Stimulated activated CD8-positive, alpha-beta memory T cell treated with anti-CD3 and anti-CD28 coated beads, Interleukin-4, amount 100 ng/mL, for 48 hours (primary cell): ENCODE measurements around the gene CACNA1H.
"Not testable (repeated sequence)": the region's sequence is repeated elsewhere in the genome, so short reads cannot be mapped to it uniquely, and the experiment has no call there.

ENCODE experiments used
- DNase-seq: peaks from one replicate; pipeline ENCODE4 v3.0.0-alpha.2; 2020

The CACNA1H gene

DNA sequence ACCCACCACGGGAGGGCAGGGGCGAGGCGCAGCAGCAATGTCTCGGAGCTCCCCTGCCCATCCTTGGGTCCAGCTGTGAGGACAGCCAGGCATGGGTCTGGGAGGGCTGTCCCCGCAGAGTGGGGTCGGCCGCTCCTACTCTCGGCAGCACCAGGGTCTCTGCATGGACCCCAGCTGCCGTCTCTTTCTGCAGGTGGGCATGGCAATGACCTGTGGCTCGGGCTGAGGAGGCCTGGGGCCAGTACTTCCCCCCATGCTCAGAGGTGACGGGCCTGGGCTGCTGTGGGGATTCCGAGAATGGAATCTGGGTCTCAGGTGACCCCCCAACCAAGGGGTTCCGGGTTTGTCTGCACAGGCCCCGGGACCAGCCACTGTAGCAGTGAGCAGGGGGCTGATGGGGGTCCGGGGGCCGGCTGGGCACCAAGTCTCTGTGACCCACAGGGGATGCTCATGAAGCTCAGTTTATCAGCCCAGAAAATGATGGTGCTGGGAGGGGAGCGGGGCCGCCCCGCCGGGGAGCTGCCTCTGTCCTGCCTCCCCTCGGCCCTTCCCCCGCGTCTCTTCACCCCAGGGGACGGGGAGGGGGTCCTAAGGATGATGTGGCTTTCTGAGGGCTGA lies 23.5 kb downstream of the CACNA1H start:
- DNase-seq = no peak

DNA sequence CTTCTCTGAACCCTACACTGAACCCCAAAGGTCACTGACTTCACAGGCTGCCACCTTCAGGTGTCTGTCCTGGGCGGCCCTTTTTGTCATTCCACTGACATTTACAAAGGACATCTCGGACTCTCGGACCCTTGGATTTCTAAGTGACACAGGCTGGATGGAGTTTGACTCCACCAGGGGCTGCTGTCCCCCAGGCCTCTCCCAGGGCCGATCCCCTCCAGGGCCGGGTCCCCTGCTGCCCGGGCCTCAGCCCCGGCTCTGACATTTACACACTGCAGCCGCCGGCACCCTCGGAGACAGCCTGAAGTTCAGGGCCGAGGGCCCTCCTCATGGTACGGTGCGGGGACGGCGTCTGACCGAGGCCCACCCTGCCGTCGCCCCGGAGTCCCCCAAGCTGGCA lies 24.1 kb downstream of the CACNA1H start:
- DNase-seq = no peak

DNA sequence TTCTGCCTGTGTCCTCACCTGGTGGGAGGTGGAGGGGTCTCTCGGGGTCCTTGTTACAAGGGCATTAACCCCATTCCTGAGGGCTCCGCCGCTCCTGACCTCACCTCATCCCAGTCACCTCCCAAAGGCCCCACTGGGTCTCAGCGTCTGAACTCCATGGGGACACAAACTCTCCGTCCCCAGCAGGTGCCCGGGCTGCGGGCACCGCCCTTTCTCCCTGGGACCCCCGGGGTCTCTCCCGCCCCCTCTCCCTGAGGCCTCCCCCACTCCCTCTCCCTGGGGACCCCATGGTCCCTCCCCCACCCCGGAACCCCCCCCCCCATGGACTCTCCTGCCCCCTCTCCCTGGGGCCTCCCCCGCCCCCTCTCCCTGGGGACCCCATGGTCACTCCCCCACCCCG lies 24.8 kb downstream of the CACNA1H start:
- no peak for DNase-seq

DNA sequence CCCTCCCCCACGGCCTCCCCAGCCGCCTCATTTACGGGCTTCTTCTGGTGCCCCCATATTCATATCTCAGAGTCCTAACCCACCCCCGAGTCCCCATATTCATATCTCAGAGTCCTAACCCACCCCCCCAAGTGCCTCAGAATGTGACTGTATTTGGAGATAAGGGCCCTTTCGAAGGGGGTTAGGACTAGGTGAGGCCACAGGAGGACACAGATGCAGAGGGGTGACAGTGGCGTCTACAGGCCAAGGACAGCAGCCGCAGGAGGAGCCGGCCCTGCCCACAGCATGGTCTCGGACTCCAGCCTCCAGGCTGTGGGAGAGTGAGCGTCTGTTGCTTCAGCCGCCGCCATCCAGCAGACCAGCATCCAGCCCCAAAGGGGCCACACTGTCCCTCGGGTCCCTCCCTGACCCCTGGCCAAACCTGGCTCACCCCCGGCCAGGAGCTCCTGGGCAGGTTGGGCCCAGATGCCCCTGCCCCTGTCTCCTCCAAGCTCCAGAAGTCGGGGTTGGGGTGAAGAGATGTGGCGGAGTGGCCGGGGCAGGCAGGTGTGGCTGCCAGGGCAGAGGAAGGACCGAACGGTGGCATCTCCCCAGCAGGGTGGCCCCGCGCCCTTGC lies 25.5 kb downstream of the CACNA1H start:
- DNase-seq = no peak

DNA sequence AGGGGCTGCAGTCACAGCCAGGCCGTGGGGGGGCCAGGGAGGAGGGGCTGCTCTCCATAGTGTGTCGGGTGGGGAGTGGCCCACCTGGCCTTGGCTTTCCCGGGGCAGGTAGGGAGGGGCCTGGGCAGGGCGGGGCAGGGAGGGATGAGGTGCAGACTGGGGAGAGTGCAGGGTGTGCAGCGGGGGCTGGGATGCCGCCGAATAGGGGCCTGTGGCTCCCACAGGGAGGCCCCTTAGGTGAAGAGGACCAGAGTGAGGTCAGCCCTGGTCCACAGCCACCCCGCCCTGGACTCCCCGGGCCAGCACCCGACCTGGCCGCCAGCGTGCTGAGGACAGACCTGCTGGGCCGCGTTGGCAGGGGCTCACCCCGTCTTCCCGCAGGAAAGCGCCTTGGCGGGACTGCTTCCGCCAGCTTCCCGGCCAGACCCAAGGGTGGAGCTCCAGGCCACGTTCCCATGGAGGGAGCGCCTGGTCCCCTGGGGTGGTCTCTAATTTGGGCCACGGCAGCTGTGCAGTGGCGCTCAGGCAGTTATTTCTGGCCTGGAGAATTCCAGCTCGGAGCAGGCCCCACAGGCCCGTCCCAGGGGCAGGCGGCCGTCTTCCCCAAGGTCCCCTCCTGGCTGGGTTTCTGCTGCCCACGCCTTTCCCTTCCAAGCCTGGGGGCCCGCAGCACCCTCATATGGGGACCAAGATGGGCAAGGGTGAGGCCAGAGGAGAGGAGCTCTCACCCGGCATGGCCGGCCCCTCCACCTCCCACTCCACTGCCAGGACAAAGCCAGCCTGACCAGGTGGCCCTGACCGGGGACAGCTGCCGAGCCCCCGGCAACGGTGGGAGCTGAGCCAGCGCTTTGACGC lies 27.9 kb downstream of the CACNA1H start:
- DNase-seq = no peak

DNA sequence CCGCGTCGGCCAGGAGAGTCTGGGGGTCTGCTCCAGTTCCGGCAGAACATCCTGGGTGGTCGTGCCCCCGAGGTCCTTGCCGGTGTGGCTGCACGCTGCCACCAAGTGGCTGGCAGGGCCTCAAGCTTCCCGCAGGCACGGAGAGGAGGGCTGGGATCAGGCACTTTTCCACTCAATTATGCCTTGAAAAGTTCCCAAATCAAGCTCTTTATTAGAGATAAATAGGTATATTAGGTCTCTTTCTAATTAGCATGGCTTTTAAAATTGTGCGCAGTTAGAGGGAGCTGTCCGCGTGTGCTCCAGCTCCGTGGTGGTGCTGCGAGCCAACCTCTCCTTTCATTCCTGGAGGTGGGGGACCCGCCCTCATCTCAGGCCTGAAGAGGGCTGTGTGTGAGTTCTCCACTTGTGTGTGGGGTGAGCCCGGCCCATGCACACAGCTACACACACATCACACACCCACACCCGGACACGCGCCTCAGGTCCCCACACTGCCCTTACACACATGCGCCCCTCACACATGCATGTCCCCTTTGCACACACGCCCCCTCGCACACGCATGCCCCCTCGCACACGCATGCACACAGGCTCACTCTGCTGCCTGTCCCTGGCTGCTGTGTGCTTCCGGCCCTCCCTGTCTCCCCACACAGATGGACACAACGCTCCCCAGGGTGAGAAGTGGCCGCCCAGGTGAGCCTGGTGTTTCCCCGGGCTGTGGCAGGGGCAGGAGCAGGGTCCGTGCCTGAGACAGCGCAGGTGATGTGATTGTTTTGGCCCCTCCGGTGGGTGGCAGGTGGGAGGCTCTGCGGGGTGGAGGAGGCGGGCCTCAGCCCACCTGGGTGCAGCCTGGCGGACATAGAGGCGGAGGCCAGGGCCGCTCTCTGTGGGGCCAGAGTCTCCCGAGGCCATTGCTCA lies 28.8 kb downstream of the CACNA1H start:
- no peak for DNase-seq

DNA sequence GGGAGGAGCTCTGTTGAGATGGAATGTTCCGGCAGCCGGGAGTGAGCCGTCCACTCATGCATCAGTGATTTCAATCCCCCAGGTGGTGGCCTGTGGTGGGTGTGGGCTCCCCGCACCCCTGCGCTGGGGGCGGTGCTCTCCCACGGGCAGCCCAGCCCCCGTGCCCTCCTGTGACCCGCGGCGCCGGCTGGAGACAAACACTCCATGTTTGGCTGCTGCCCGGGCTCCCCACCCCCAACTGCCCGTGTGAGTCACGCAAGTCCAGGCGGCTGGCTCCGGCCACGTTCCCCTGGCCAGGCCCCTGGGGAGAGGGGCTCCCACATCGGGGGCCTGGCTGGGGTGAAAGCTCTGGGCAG lies 29.4 kb downstream of the CACNA1H start:
- DNase-seq = no peak

DNA sequence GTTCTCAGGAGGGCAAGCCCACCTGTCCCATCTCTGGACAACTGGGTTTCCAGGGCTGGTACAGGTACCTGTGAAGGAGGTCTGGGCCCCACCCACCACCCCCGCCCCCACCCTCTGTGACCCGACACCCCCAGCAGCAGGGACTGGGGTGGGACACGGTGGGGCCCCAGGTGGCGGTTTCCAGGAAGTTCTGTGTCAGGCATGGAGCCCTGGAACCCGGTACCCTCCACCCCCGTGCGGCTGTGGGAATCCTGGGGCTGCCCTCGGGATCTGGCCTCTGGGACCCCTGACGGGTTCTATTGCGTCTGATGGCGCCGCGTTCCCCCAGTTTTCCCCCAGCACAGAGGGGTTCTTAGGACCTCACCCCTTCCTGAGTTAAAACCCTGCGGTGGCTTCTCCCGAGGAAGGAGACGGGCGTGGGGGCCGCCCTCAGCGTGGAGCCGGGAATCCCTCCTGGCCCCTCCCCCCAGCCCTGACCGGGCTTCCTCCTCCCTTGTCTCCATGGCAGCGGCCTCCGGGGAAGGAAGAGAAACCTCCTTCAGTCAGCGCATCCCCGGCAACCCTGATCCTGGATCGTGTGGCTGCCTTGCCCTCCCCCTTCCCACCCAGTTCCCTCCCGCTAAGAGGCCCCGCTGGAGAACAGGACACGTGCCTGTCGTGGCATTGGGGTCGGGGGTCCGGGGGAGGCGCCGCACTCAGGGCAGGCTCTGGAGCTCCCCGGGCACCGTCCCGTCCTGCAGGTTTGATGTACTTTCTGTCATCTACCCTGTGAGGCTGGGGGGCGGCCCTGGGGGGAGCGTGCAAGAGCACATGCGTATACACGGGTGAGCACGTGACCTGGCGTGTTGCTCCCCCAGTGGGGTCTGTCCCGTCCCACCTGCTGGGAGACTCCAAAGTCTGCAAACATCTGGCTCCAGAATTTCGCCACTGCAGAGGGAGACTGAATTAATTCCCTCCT lies 30.3 kb downstream of the CACNA1H start:
- no peak for DNase-seq

DNA sequence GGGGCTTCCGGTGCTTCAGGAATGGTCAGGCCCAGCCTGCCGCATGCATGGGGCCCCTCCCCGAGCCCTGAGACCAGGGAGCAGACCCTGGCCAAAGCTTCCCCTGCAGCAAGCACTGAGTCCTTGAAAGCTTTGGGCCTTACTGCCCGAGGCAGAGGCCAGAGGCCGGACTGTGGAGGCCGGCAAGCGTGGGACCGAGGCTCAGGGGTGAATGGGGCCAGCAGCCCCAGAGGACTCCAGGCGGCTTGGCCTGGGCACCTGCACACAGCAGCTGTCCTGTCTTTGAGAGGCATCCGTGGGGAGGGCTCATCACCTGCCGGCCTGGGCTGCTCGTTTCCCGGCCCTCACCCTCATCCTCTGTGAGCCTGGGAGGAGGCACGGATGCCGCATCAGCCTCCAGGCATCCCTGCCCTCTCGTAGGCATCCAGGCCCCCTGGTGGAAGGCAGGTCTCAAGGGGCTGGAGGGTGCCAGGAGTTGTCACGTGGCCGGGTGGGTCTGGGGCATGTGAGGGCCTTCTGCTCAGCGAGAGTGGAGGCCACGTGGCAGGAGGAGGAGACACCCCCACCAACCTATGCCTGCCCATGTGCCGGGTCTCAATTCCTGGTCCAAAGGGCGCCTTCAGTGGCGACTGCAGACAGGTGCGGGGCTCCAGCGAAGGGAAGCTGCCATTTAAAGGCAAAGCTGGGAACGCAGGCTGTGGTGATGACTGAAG lies 31.4 kb downstream of the CACNA1H start:
- no peak for DNase-seq

DNA sequence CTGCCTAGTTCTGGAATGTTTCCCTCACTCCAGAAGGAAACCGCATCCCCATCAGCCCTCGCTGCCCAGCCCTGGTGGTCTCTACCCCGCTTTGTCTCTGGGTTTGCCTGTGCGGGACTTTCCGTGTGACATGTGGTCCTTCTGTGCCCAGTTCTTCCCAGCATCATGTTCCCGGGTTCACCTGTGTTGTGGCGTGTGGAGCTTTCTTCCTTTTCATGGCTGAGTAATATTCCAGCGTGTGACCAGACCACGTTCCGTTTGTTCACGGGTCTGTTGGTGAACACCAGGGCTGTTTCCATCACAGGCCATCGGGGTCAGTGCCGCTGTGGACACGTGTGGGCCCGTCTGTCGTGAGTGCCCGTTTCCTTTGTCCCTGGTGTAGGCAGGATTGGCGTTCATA lies 32.1 kb downstream of the CACNA1H start:
- DNase-seq = no peak

DNA sequence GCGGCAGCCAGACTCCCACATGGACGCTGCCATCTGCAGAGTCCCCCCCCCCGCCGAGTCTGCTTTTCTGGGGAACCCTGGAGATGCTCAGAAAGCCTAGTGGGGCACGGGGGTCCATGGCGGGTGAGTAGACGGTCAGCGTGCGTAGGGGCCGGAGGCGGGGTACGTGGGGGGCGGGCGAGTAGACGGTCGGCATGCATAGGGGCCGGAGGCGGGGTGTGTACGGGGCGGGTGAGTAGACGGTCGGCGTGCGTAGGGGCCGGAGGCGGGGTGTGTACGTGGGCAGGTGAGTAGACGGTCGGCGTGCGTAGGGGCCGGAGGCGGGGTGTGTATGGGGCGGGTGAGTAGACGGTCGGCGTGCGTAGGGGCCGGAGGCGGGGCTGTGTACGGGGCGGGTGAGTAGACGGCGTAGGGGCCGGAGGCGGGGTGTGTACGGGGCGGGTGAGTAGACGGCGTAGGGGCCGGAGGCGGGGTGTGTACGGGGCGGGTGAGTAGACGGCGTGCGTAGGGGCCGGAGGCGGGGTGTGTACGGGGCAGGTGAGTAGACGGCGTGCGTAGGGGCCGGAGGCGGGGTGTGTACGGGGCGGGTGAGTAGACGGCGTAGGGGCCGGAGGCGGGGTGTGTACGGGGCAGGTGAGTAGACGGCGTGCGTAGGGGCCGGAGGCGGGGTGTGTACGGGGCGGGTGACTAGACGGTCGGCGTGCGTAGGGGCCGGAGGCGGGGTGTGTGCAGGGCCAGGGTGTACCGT lies 32.7 kb downstream of the CACNA1H start:
- DNase-seq = not testable (repeated sequence)

DNA sequence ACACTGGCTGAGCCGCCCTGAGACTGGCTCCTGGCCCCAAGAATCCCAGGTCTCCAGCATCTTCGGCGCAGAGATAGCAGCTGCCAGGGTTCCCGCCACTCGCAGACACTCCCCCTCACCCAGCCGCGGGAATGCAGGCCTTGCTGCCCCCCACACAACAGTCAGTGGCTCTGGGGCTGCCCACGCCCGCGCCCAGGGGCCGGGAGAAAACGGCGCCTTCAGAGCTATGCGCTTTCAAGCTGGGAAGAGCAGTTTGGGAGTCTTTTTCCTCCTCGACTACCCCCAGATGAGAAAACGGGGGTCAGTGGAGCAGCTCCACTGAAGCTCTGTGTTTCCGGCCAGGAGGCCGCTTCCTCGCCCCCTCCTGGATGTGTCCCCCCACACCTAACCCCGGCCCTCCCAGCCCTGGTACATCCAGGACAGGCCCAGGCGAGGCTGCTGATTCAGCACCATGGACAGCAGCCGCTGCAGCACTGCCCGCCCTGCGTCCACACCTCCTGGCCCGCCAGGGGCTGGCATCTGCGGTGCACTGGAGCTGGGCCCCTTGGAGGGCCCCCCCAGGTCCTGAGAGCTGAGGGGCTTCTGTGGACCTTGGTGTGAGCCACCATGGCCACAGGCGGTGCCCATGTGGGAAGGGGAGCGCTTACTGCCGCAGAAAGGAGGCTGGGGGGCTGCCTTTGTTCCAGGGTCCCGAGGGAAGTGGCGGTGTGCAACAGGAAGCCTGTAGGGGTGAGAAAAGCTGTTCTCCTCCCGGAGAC lies 35.7 kb downstream of the CACNA1H start:
- peak; percentile 63 for DNase-seq

DNA sequence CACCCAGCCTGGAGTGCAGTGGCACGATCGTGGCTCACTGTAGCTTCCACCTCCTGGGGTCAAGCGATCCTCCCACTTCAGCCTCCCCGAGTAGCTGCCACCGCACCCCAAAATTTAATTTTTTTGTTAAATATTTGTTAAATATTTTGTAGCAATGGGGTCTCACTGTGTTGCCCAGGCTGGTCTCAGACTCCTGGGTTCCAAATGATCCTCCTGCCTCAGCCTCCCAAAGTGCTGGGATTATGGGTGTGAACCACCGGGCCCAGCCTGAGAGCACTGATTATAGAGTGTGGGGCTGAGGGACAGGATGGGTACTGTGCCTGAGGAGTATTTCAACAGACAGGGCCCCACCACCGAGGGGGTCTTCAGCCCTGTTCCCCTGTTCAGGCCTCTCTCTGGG lies 36.5 kb downstream of the CACNA1H start:
- no peak for DNase-seq

DNA sequence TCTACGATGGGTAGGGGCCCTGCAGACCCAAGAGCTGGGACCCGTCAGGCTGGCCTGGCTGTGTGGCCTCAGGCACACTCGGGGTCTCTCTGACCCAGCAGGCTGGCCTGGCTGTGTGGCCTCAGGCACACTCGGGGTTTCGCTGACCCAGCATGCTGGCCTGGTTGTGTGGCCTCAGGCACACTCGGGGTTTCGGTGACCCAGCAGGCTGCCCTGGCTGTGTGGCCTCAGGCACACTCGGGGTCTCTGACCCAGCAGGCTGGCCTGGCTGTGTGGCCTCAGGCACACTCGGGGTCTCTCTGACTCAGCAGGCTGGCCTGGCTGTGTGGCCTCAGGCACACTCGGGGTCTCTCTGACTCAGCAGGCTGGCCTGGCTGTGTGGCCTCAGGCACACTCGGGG lies 37.9 kb downstream of the CACNA1H start:
- DNase-seq = not testable (repeated sequence)

DNA sequence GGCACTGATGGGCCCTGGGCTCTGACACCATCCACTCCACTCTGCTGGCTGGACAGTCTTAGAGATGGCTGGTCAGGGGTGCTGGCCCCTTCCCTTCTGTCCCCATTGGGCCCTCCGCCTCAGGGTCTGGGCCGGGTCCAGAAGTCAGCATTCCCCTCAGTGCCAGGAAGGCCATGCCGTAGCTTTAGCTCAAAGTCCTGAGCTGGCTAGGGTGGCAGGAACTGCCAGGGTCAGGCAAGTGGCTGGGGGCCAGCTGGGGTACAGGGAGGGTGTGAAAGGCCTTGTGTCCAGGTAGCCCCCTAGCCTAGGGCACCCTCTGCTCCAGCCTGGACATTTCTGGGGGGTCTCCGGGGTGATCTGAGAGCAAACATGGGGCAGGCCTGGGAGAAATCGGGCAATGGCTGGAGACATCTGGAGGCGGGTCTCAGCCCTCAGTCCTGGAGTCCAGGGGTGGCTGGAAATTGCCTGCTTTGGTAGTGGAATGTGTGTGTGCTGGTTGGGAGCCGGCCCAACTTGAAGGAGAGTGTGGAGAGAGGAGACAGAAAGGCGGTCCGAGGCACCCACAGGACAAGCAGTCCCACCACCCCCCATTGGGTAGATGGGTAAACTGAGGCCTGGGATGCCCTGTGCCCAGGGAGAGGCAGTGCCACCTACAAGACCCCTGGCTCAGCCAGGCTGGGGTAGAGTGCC lies 39.6 kb downstream of the CACNA1H start:
- no peak for DNase-seq

DNA sequence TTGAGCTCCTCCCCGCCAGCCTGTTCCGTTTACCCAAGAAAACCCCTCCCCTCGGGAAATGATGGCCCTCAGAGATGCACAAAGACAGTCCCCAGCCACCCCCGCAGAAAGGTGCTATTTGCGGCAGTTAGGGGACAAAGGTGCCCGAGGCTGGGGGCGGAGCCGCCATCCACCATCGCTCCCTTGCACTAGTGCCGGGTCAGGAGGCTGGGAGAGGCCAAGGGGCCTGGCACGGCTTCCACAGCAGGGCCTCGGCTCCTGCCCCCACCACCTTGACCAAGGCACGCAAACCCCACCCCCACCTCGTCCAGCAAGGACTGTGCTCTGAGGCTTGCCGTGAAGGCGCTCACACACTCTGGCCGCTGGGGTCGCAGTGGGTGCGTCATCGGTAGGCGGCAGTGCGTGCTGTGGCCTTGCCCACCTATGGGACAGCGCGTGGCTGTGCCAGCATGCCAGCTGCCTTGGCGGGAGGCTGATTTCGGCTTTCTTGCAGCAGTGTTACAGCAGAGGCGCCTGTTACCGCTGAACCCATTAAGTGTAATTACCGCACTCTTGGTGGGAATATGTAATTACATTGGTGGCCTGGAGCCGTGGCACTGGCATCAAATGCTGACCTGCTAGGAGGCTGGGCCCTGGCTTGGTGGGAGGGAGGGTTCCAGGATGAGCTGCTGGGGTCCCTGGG lies 40.4 kb downstream of the CACNA1H start:
- DNase-seq = no peak

DNA sequence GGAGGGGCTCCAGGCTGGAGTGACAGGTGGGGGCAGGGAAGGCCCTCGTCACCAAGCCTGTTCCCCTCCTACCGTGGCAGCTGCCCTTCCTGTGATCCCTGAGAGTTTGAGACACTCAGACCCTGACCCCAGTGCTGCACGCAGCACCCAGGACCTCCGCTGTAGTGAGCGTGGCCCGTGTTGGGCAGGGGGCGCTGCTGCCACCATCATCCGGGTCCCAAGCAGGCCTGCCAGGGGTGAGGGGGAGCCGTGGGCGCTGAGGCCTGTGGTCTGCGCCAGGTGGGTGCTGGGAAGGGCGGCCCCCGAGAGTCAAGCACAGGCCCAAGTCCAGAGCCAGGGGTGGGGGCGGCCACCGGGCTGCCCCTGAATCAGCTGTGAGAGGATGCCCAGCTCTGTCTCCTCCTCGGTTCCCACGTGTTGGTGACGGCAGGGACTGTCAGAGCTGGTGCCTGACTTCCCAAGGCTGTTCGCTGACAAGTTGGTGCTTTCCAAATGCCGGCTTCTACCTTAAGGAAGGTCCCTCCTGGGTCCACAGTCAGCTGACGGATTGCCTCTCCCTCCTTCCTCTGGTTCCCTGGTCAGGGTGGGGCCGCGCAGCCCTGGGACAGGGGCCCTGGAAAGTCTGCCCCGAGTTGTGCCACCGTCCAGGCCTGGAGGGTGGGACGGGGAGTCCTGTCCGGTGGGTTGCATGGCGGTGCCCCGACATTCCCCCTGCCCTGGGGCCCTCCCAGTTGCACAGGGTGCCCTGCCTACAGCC lies 41.1 kb downstream of the CACNA1H start:
- no peak for DNase-seq
